ENCODE results near the gene KCNG1.

KCNG1 gene

GRCh38 chr20:51019656-51020592 is 3.0 kb downstream of the KCNG1 start:
- TF ChIP-seq ZFX (IDR thresholded peaks at IDR 0.05; ENCODE audit: borderline replicate concordance), result no peak
- TF ChIP-seq CTCF (IDR thresholded peaks at IDR 0.05), result no peak
- no peak overlapping the region for H3K27ac ChIP-seq

GRCh38 chr20:51017251-51017650 is 5.7 kb downstream of the KCNG1 start:
- H3K27ac ChIP-seq, result no peak overlapping the region
- no peak for TF ChIP-seq CTCF (IDR thresholded peaks at IDR 0.05)
- TF ChIP-seq ZFX (IDR thresholded peaks at IDR 0.05; ENCODE audit: borderline replicate concordance), result no peak

GRCh38 chr20:51016521-51016920 is 6.4 kb downstream of the KCNG1 start:
- no peak overlapping the region for H3K27ac ChIP-seq
- TF ChIP-seq CTCF (IDR thresholded peaks at IDR 0.05) (no peak), ZFX (IDR thresholded peaks at IDR 0.05; ENCODE audit: borderline replicate concordance) (no peak)

GRCh38 chr20:51014797-51015722 is 7.8 kb downstream of the KCNG1 start:
- H3K27ac ChIP-seq, result no peak overlapping the region
- TF ChIP-seq ZFX (IDR thresholded peaks at IDR 0.05; ENCODE audit: borderline replicate concordance), result no peak
- TF ChIP-seq CTCF (IDR thresholded peaks at IDR 0.05), result peak; percentile 83

GRCh38 chr20:51013577-51014330 is 9.2 kb downstream of the KCNG1 start:
- H3K27ac ChIP-seq, result no peak overlapping the region
- no peak for TF ChIP-seq ZFX (IDR thresholded peaks at IDR 0.05; ENCODE audit: borderline replicate concordance)
- TF ChIP-seq CTCF (IDR thresholded peaks at IDR 0.05), result no peak

GRCh38 chr20:51012357-51012756 is 10.6 kb downstream of the KCNG1 start:
- no peak for TF ChIP-seq CTCF (IDR thresholded peaks at IDR 0.05)
- TF ChIP-seq ZFX (IDR thresholded peaks at IDR 0.05; ENCODE audit: borderline replicate concordance), result no peak

More at GRCh38 chr20:51012357-51012756, 10.6 kb downstream of the KCNG1 start:
- no peak overlapping the region for H3K27ac ChIP-seq

All from 22Rv1 (cell line).